Stimulated activated CD4-positive, alpha-beta T cell treated with anti-CD3 and anti-CD28 coated beads, TNF-alpha, amount 100 ng/mL, for 4 hours (primary cell): ENCODE measurements around the gene DPYSL3.
"Not testable (repeated sequence)": the region's sequence is repeated elsewhere in the genome, so short reads cannot be mapped to it uniquely, and the experiment has no call there.

ENCODE experiments used
- DNase-seq, 3 experiments: peaks; one replicate each; pipeline ENCODE4 v3.0.0-alpha.2; 2020; ENCODE audit warnings: low read depth in 3 of 3

The DPYSL3 gene

GRCh38 chr5:147369742-147370374 is 140.0 kb downstream of the DPYSL3 start:
- DNase-seq: no peak

DNA sequence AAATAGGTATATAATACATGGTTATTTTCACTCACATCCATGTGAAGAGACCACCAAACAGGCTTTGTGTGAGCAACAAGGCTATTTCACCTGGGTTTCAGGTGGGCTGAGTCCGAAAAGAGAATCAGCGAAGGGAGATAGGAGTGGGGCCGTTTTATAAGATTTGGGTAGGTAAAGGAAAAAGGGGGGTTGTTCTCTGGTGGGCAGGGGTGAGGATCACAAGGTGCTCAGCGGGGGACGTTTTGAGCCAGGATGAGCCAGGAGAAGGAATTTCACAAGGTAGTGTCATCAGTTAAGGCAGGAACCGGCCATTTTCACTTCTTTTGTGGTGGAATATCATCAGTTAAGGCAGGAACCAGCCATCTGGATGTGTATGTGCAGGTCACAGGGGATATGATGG is 142.5 kb downstream of the DPYSL3 start:
- DNase-seq: not testable (repeated sequence)

GRCh38 chr5:147361441-147362175 is 148.3 kb downstream of the DPYSL3 start:
- DNase-seq: no peak

- DNase-seq: no peak
Measured at GRCh38 chr5:147360816-147361215, 149.1 kb downstream of the DPYSL3 start.

DNA sequence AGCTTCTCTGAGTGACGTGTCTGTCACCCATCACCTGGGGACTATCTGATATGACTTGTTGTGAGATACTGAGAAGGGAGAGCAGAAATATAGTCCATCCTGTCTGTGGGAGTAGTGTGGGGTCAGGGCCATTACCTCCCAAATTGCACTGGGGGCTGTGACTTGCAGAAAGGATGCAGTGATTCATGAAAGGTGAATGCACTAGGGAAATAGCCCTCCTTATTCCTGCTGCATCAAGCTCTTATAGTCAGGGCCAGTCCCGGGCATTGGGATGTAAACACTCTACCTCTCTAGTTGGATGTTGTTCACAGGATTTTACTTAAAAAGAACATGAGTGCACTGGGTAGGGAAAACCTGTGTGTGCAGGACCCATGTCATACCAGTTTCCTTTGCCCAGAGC is 150.3 kb downstream of the DPYSL3 start:
- DNase-seq: no peak

DNA sequence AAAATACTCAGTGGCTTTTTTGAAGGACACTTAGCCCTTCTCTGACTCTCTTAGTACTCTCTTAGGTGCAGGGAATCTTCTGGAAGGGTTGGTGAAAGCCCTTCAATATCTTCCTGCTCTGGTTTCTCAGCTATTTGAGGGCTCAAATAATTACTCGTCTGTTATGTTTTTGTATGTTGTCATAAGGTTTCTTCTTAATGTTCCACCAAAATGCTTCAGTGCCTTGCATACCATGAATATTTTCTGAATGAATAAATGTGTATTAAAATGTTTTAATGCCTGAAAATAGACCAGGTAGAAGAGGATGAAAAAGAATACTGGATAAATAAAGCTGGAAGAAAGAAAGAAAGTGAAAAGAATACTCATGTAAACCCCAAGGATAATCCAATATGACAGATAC is 150.8 kb downstream of the DPYSL3 start:
- no peak for DNase-seq

GRCh38 chr5:147349241-147349640 is 160.6 kb downstream of the DPYSL3 start:
- DNase-seq: no peak

DNA sequence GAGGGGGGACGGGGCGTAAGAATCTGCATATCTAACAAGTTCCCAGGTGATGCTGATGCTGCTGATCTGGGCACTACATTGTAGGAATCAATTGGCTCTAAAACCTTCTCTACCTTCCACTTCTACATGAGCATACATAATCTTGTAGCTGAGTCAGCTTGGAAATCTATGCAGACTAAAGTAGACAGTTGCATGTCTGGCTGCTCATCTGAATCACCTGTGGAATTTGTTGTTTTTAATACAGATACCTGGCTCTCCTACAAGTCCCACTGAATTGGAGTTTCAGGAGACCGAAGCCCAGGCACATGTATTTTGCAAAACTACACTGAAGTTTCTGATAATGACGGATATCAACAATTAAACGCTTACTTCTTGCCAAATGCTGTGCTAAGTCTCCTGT is 161.4 kb downstream of the DPYSL3 start:
- no peak for DNase-seq

DNA sequence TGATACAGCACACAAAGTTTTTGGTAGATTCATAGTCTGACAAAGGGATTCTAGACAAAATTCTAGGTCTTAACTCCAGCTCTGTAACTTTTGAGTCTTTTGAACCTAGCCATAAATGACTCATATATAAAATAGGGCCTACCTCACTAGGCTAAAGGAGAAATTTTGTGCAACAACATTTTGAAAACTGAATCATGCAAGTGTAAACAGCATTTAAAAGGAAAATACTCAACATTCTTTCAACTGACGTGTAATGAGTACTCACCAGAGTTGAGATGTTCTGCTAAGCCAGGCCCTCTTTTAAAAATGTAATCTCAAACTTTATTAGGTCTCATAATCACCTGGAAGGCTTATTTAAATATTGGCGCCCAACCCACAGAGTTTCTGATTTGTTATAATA is 161.8 kb downstream of the DPYSL3 start:
- DNase-seq: no peak

DNA sequence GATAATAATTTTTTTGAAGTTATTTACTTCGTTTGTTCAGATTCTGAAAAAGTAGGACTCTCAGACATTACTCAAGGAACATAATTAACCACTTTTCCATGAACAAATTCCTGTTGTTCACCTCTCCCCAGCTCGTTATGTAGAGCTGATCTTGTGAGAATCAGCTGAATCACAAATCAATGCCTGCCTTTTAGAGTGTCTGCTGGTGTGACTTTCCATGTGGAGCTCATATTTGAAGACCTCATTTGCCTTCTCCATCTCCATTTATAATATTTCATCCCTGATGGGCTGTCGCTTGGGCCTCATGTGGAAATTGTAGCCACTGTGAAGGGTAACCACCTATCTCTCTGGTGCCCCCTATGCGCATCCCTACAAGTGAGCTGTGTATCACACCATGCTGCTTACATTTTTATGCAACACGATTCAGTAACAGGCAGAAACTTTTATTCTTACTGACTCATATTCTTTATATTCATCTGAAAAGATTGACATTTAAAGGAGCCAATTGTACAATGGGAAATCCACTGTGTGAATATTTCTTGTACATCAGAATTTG is 163.8 kb downstream of the DPYSL3 start:
- no peak for DNase-seq

DNA sequence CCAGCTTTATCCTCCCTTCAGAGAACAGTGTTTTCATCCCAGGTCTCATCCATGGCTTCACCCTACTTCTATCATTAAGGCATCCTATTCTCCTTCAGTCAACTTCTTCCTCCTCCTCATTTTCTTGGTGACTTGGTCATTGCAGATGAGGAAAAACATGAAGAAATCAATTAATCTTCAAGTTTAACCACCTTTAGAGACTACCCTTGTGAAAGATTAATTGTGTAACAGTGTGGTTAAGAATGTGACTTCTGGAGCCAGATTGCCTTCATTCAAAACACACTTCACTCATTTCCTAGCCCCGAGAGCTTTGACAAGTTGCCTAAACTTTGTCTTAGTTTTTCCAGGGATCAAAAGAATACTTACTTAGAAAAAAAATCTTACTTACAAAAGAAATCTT is 165.0 kb downstream of the DPYSL3 start:
- DNase-seq: no peak

- DNase-seq: no peak
Measured at GRCh38 chr5:147341345-147341744, 168.5 kb downstream of the DPYSL3 start.

DNA sequence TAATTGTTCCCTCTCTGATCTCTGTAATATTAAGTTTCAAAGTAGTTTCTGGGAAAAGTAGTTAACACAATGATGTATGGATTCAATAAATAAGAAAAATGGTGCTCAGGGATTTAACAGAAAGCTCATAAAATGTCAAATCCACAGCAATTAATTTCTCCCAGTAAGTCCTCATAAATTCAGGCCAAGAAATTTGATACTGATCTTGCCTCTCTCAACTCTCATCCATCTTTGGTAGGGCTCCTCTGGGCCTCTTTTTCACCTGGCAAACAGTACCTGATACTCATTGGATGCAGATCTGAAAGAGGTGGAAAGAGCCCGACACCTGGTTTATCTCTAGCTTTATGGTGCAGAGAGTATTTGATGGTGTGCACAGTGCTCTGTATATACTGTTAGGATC is 168.9 kb downstream of the DPYSL3 start:
- DNase-seq: no peak
